ENCODE results near the gene DNAH3.
"Not testable (repeated sequence)": the region's sequence is repeated elsewhere in the genome, so short reads cannot be mapped to it uniquely, and the experiment has no call there.

DNAH3 gene

GRCh38 chr16:21063314-21063713 is 87.3 kb downstream of the DNAH3 start:
- DNase-seq = not testable (repeated sequence)

- DNase-seq = no peak
These were observed 90.6 kb downstream of the DNAH3 start for GRCh38 chr16:21060027-21060510.

GRCh38 chr16:21057875-21058274 is 92.8 kb downstream of the DNAH3 start:
- DNase-seq = no peak

GRCh38 chr16:21056396-21056795 is 94.2 kb downstream of the DNAH3 start:
- no peak for DNase-seq

GRCh38 chr16:21055738-21056137 is 94.9 kb downstream of the DNAH3 start:
- DNase-seq = not testable (repeated sequence)

GRCh38 chr16:21053590-21053989 is 97.1 kb downstream of the DNAH3 start:
- no peak for DNase-seq

GRCh38 chr16:21048091-21048912 is 102.3 kb downstream of the DNAH3 start:
- not testable (repeated sequence) for DNase-seq

- DNase-seq = no peak
These were observed 112.4 kb downstream of the DNAH3 start for GRCh38 chr16:21038197-21038596.

GRCh38 chr16:21037736-21038135 is 112.9 kb downstream of the DNAH3 start:
- no peak for DNase-seq

GRCh38 chr16:21037168-21037567 is 113.5 kb downstream of the DNAH3 start:
- DNase-seq = no peak

- DNase-seq = no peak
These were observed 114.2 kb downstream of the DNAH3 start for GRCh38 chr16:21036471-21036870.

GRCh38 chr16:21033704-21034103 is 116.9 kb downstream of the DNAH3 start:
- DNase-seq = no peak

- DNase-seq = no peak
These were observed 117.4 kb downstream of the DNAH3 start for GRCh38 chr16:21033264-21033663.

GRCh38 chr16:21028728-21029127 is 121.9 kb downstream of the DNAH3 start:
- no peak for DNase-seq

GRCh38 chr16:21026846-21027245 is 123.8 kb downstream of the DNAH3 start:
- no peak for DNase-seq

- no peak for DNase-seq
These were observed 127.0 kb downstream of the DNAH3 start for GRCh38 chr16:21023509-21024202.

- no peak for DNase-seq
These were observed 129.3 kb downstream of the DNAH3 start for GRCh38 chr16:21021316-21021715.

GRCh38 chr16:21009815-21010214 is 140.8 kb downstream of the DNAH3 start:
- no peak for DNase-seq

GRCh38 chr16:21005008-21005407 is 145.6 kb downstream of the DNAH3 start:
- no peak for DNase-seq

GRCh38 chr16:21001262-21001661 is 149.4 kb downstream of the DNAH3 start:
- peak; percentile 29 to 47 for DNase-seq

- no peak for DNase-seq
These were observed 153.5 kb downstream of the DNAH3 start for GRCh38 chr16:20997147-20997546.

- DNase-seq = no peak
These were observed 154.9 kb downstream of the DNAH3 start for GRCh38 chr16:20995711-20996110.

- DNase-seq = not testable (repeated sequence)
These were observed 161.1 kb downstream of the DNAH3 start for GRCh38 chr16:20989496-20990070.

GRCh38 chr16:20987049-20987448 is 163.6 kb downstream of the DNAH3 start:
- no peak for DNase-seq
